ENCODE measurements around the gene SLAMF7. TPM values are rescaled to one million over a fixed set of nuclear protein-coding genes. Genes with fewer than 3 reads are reported as not detected.
A peak's percentile ranks its signal among the peaks of the same experiment; 100 is the strongest.
"Not testable (repeated sequence)": the region's sequence is repeated elsewhere in the genome, so short reads cannot be mapped to it uniquely, and the experiment has no call there.

Gene SLAMF7
- total RNA-seq, 3 donors from 2014 or later, result 6.4 to 12.7 (median 10.1) TPM

GRCh38 chr1:160723332-160723731 lies 15.7 kb upstream of the SLAMF7 start:
- no peak for TF ChIP-seq CTCF (IDR thresholded peaks at IDR 0.05)
- no peak for DNase-seq
- Histone ChIP-seq H3K9me3 (no peaks in the 10 kb centered on the region), H3K4me1 (ENCODE audit: low read depth) (peaks cover 8% of the 10 kb centered on the region), H3K36me3 (ENCODE audit: low read depth) (no peaks in the 10 kb centered on the region), H3K4me3 (no peak overlapping the region)
- ATAC-seq, result no peak
- intact Hi-C loops (cut with DNase I, micrococcal nuclease), result no loop called here

- Histone ChIP-seq H3K9me3 (no peaks in the 10 kb centered on the region), H3K4me3 (no peak overlapping the region), H3K36me3 (ENCODE audit: low read depth) (no peaks in the 10 kb centered on the region), H3K4me1 (ENCODE audit: low read depth) (peaks cover 8% of the 10 kb centered on the region)
- DNase-seq (no peak), ATAC-seq (no peak)
- TF ChIP-seq CTCF (IDR thresholded peaks at IDR 0.05), result no peak
- intact Hi-C loops (cut with DNase I, micrococcal nuclease), result no loop called here
Measured at GRCh38 chr1:160724465-160725242, 14.4 kb upstream of the SLAMF7 start.

- DNase-seq, result no peak
- intact Hi-C loops (cut with DNase I, micrococcal nuclease), result no loop called here
- Histone ChIP-seq H3K36me3 (ENCODE audit: low read depth) (no peaks in the 10 kb centered on the region), H3K4me1 (ENCODE audit: low read depth) (peaks cover 8% of the 10 kb centered on the region), H3K9me3 (no peaks in the 10 kb centered on the region), H3K4me3 (no peak overlapping the region)
- peak; percentile 57 for ATAC-seq
- TF ChIP-seq CTCF (IDR thresholded peaks at IDR 0.05), result no peak
Measured at GRCh38 chr1:160726114-160726497, 12.9 kb upstream of the SLAMF7 start.

GRCh38 chr1:160726498-160727315 lies 12.3 kb upstream of the SLAMF7 start:
- TF ChIP-seq CTCF (IDR thresholded peaks at IDR 0.05), result peak; percentile 57
- intact Hi-C loops (cut with DNase I, micrococcal nuclease), result no loop called here
- peak in 2 of 3 donors; percentile 43 to 68 for DNase-seq
- no peaks in the 10 kb centered on the region for H3K9me3 ChIP-seq
- H3K4me1 ChIP-seq (ENCODE audit: low read depth), result peaks cover 8% of the 10 kb centered on the region
- ATAC-seq, result peak; percentile 94
- no peak overlapping the region for H3K4me3 ChIP-seq
- H3K36me3 ChIP-seq (ENCODE audit: low read depth), result no peaks in the 10 kb centered on the region

- Histone ChIP-seq H3K4me1 (ENCODE audit: low read depth) (peaks cover 8% of the 10 kb centered on the region), H3K36me3 (ENCODE audit: low read depth) (no peaks in the 10 kb centered on the region), H3K4me3 (no peak overlapping the region), H3K9me3 (no peaks in the 10 kb centered on the region)
- no peak for TF ChIP-seq CTCF (IDR thresholded peaks at IDR 0.05)
- no peak for DNase-seq
- intact Hi-C loops (cut with DNase I, micrococcal nuclease), result no loop called here
- ATAC-seq, result no peak
Measured at GRCh38 chr1:160727316-160727640, 11.8 kb upstream of the SLAMF7 start.

- H3K9me3 ChIP-seq; H3K4me3 ChIP-seq; H3K36me3 ChIP-seq (ENCODE audit: low read depth); intact Hi-C loops (cut with DNase I, micrococcal nuclease); ATAC-seq; DNase-seq; H3K4me1 ChIP-seq (ENCODE audit: low read depth): not testable (repeated sequence)
Measured at GRCh38 chr1:160731564-160731963, 7.5 kb upstream of the SLAMF7 start.
